ENCODE results near the gene NF1.

- TF ChIP-seq CHD2 (IDR thresholded peaks at IDR 0.05; ENCODE audit: low read length, partially characterized antibody) (no peak), EHMT2 (IDR thresholded peaks at IDR 0.05; ENCODE audit: low read depth) (no peak), CTCF (IDR thresholded peaks at IDR 0.05) (no peak), NR3C1 (IDR thresholded peaks at IDR 0.05) (no peak), MAZ (IDR thresholded peaks at IDR 0.05; ENCODE audit: borderline replicate concordance, low read depth, low read length) (no peak), PBX3 (IDR thresholded peaks at IDR 0.05) (no peak), ZC3H11A (IDR thresholded peaks at IDR 0.05) (no peak), ESRRA (IDR thresholded peaks at IDR 0.05; ENCODE audit: borderline replicate concordance, low read length) (no peak), POLR2A (IDR thresholded peaks at IDR 0.05; ENCODE audit: low read length) (no peak), JUN (IDR thresholded peaks at IDR 0.05) (no peak)
These were observed 324.1 kb downstream of the NF1 start for GRCh38 chr17:31418773-31419350.
